ENCODE measurements around the gene ARL8A.
"Not testable (repeated sequence)": the region's sequence is repeated elsewhere in the genome, so short reads cannot be mapped to it uniquely, and the experiment has no call there.

The ARL8A gene

GRCh38 chr1:202172015-202172355 lies 27.4 kb upstream of the ARL8A start:
- TF ChIP-seq CTCF (IDR thresholded peaks at IDR 0.05; ENCODE audit: control extremely low read depth, extremely low read depth, low read depth, missing control alignments), result no peak
- DNase-seq (ENCODE audit: extremely low spot score), result no peak
- CTCF ChIA-PET, result no interaction called here
- POLR2A ChIA-PET, result no interaction called here

GRCh38 chr1:202171292-202172014 lies 26.9 kb upstream of the ARL8A start:
- TF ChIP-seq CTCF (IDR thresholded peaks at IDR 0.05; ENCODE audit: control extremely low read depth, extremely low read depth, low read depth, missing control alignments), result no peak
- ChIA-PET POLR2A (interaction anchor here (0.5 kb wide), 1 partner anchor 11 kb away, joined by 4 read pairs; no protein-coding TSS in a partner anchor), CTCF (interaction anchor here (1.3 to 3.2 kb wide), 3 partner anchors 11 to 21 kb away, joined by 4 to 14 read pairs (median 6); partner anchors contain the start of gene PTPN7)
- no peak for DNase-seq (ENCODE audit: extremely low spot score)

- ChIA-PET CTCF (interaction anchor here (1.3 to 3.2 kb wide), 4 partner anchors 10 to 22 kb away, joined by 3 to 14 read pairs (median 5); partner anchors contain the start of gene PTPN7), POLR2A (interaction anchor here (0.5 kb wide), 1 partner anchor 10 kb away, joined by 4 read pairs; no protein-coding TSS in a partner anchor)
- no peak for TF ChIP-seq CTCF (IDR thresholded peaks at IDR 0.05; ENCODE audit: control extremely low read depth, extremely low read depth, low read depth, missing control alignments)
- no peak for DNase-seq (ENCODE audit: extremely low spot score)
Measured at GRCh38 chr1:202170726-202171125, 26.2 kb upstream of the ARL8A start.

GRCh38 chr1:202168861-202169260 lies 24.3 kb upstream of the ARL8A start:
- DNase-seq (ENCODE audit: extremely low spot score), result no peak
- ChIA-PET POLR2A (no interaction called here), CTCF (interaction anchor here (1.0 to 3.2 kb wide), 2 partner anchors 11 to 14 kb away, joined by 5 to 14 read pairs; no protein-coding TSS in a partner anchor)
- TF ChIP-seq CTCF (IDR thresholded peaks at IDR 0.05; ENCODE audit: control extremely low read depth, extremely low read depth, low read depth, missing control alignments), result no peak

- no peak for TF ChIP-seq CTCF (IDR thresholded peaks at IDR 0.05; ENCODE audit: control extremely low read depth, extremely low read depth, low read depth, missing control alignments)
- DNase-seq (ENCODE audit: extremely low spot score), result no peak
- ChIA-PET POLR2A (no interaction called here), CTCF (interaction anchor here (1.1 to 2.9 kb wide), 2 partner anchors 13 to 18 kb away, joined by 3 to 7 read pairs; no protein-coding TSS in a partner anchor)
Measured at GRCh38 chr1:202167708-202168415, 23.3 kb upstream of the ARL8A start.

GRCh38 chr1:202167054-202167453 lies 22.5 kb upstream of the ARL8A start:
- POLR2A ChIA-PET; DNase-seq (ENCODE audit: extremely low spot score): not testable (repeated sequence)
- CTCF ChIA-PET, result interaction anchor here (1.1 to 2.9 kb wide), 3 partner anchors 12 to 23 kb away, joined by 3 to 7 read pairs (median 4); no protein-coding TSS in a partner anchor
